H1 (cell line): ENCODE measurements around the gene TTLL5.

Experiments
- CREB1 ChIP-seq: IDR thresholded peaks from 2 replicates; pipeline ENCODE4 v1.6.1; 2012; ENCODE audit warnings: inconsistent platforms
- EZH2 ChIP-seq: fragments of 200-600 bp; sonication (generic); IDR thresholded peaks from 2 replicates; pipeline ENCODE4 v1.7.1; 2012; ENCODE audit warnings: low read depth, mild to moderate bottlenecking, moderate library complexity, low read length, inconsistent platforms; ENCODE audit not compliant: severe bottlenecking
- KDM1A ChIP-seq: fragments of 200-600, 300-600 bp; sonication (generic); IDR thresholded peaks from 2 replicates; pipeline ENCODE4 v1.7.1; 2016; ENCODE audit warnings: mild to moderate bottlenecking, low read length, borderline replicate concordance
- POLR2A ChIP-seq, 2 experiments: IDR thresholded peaks; 1 replicate in 1 of 2; 2 replicates in 1 of 2; pipeline ENCODE4 v1.6.1; 2011; ENCODE audit warnings: low read depth in 2 of 2, low read length in 2 of 2, mild to moderate bottlenecking in 2 of 2; ENCODE audit errors: control extremely low read depth in 1 of 2
- POLR2AphosphoS5 ChIP-seq: IDR thresholded peaks from 2 replicates; pipeline ENCODE4 v1.6.1; 2011; ENCODE audit warnings: low read depth, low read length
- YY1 ChIP-seq: IDR thresholded peaks from 2 replicates; pipeline ENCODE4 v1.6.1; 2011; ENCODE audit warnings: low read depth, mild to moderate bottlenecking, low read length
- ZNF274 ChIP-seq: IDR thresholded peaks from 2 replicates; pipeline ENCODE4 v1.7.0; 2012; ENCODE audit warnings: low read length, borderline replicate concordance; ENCODE audit errors: extremely low read depth
- TF ChIP-seq, protein P1 (sequence below), 3 experiments: IDR thresholded peaks; 1 replicate in 2 of 3; 2 replicates in 1 of 3; pipeline versions ENCODE4 v1.5.1 to v1.6.1; 2011; ENCODE audit warnings: low read length in 3 of 3, mild to moderate bottlenecking in 3 of 3, inconsistent platforms in 2 of 3, low read depth in 1 of 3, moderate library complexity in 1 of 3; ENCODE audit not compliant: insufficient read depth in 1 of 3; ENCODE audit errors: control extremely low read depth in 1 of 3

DNA sequence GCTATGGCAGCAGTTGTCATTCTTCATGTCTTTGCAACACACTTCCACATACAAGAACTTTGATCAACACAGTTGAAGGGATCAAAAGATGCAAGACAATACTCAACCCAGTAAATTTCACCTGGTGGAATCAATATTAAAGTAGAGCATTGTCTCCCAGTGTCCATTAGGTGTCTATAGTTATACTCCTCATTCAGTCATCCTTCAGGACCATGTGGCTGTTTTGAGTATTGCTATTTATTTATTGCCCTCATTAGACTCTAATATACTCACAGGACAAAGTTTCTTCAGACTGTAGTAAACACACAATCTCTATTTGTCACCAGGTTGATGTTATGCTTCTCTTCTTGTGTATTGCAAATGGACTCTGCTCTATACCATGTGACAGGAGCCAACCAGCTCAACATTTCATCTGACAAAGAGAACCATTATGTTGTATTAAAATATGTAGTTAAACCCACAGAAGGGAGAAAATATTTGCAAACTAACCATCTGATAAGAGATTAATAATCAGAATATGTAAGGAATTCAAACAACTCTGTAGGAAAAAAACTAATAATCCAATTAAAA lies 174.2 kb downstream of the TTLL5 start:
- TF ChIP-seq EZH2 (no peak), KDM1A (no peak), POLR2A (IDR thresholded peaks at IDR 0.05; ENCODE audit: control extremely low read depth in 1 of 2, low read depth in 2 of 2, low read length in 2 of 2) (no peak), CREB1 (no peak), POLR2AphosphoS5 (no peak), ZNF274 (no peak), YY1 (no peak)
- TF ChIP-seq, protein P1, sequence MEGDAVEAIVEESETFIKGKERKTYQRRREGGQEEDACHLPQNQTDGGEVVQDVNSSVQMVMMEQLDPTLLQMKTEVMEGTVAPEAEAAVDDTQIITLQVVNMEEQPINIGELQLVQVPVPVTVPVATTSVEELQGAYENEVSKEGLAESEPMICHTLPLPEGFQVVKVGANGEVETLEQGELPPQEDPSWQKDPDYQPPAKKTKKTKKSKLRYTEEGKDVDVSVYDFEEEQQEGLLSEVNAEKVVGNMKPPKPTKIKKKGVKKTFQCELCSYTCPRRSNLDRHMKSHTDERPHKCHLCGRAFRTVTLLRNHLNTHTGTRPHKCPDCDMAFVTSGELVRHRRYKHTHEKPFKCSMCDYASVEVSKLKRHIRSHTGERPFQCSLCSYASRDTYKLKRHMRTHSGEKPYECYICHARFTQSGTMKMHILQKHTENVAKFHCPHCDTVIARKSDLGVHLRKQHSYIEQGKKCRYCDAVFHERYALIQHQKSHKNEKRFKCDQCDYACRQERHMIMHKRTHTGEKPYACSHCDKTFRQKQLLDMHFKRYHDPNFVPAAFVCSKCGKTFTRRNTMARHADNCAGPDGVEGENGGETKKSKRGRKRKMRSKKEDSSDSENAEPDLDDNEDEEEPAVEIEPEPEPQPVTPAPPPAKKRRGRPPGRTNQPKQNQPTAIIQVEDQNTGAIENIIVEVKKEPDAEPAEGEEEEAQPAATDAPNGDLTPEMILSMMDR (IDR thresholded peaks at IDR 0.05; ENCODE audit: control extremely low read depth in 1 of 3, insufficient read depth in 1 of 3, low read depth in 1 of 3, low read length in 3 of 3): no peak
